ENCODE results near the gene TRABD2B. TPM values are rescaled to one million over a fixed set of nuclear protein-coding genes. Genes with fewer than 3 reads are reported as not detected.

TRABD2B gene
- total RNA-seq, 3 donors from 2014 or later: 1.4 to 3.7 (median 2.3) TPM

GRCh38 chr1:47993881-47994625, 3.1 kb downstream of the TRABD2B start:
- intact Hi-C loops (cut with DNase I; ENCODE audit: low total_unique reads): loop anchor here (5.0 kb wide), 1 partner anchor 418 kb away; no protein-coding TSS in a partner anchor
- Histone ChIP-seq H3K9me3 (no peaks in the 10 kb centered on the region), H3K27me3 (peaks cover 0 to 4% of the 10 kb centered on the region in 2 donors), H3K4me1 (no peaks in the 10 kb centered on the region), H3K4me3 (peak overlapping the region in 1 of 3 donors; percentile 90), H3K36me3 (no peaks in the 10 kb centered on the region), H3K27ac (no peak overlapping the region)
- TF ChIP-seq POLR2AphosphoS5 (IDR thresholded peaks at IDR 0.05) (no peak), POLR2A (IDR thresholded peaks at IDR 0.05) (no peak), CTCF (IDR thresholded peaks at IDR 0.05) (no peak)
- no peak for DNase-seq (ENCODE audit: low spot score in 2 of 2)

- H3K27ac ChIP-seq: peak overlapping the region; percentile 29 to 52
- no peak for DNase-seq (ENCODE audit: low spot score in 2 of 2)
- intact Hi-C loops (cut with DNase I; ENCODE audit: low total_unique reads): loop anchor here (5.0 kb wide), 1 partner anchor 419 kb away; no protein-coding TSS in a partner anchor
- peaks cover 0 to 2% of the 10 kb centered on the region in 2 donors for H3K27me3 ChIP-seq
- no peak for TF ChIP-seq CTCF (IDR thresholded peaks at IDR 0.05)
- peak overlapping the region in 1 of 3 donors; percentile 39 for H3K4me3 ChIP-seq
- H3K4me1 ChIP-seq: no peaks in the 10 kb centered on the region
- H3K36me3 ChIP-seq: no peaks in the 10 kb centered on the region
- H3K9me3 ChIP-seq: no peaks in the 10 kb centered on the region
Observed at GRCh38 chr1:47993416-47993740, 3.8 kb downstream of the TRABD2B start.

GRCh38 chr1:47992720-47993415, 4.3 kb downstream of the TRABD2B start:
- Histone ChIP-seq H3K9me3 (no peaks in the 10 kb centered on the region), H3K4me1 (no peaks in the 10 kb centered on the region), H3K36me3 (no peaks in the 10 kb centered on the region), H3K27me3 (no peaks in the 10 kb centered on the region), H3K27ac (peak overlapping the region; percentile 29 to 52), H3K4me3 (peak overlapping the region in 1 of 3 donors; percentile 47)
- intact Hi-C loops (cut with DNase I; ENCODE audit: low total_unique reads): loop anchor here (5.0 kb wide), 1 partner anchor 419 kb away; no protein-coding TSS in a partner anchor
- DNase-seq (ENCODE audit: low spot score in 2 of 2): peak in 1 of 2 donors; percentile 34
- TF ChIP-seq POLR2AphosphoS5 (IDR thresholded peaks at IDR 0.05): no peak
- no peak for TF ChIP-seq POLR2A (IDR thresholded peaks at IDR 0.05)
- no peak for TF ChIP-seq CTCF (IDR thresholded peaks at IDR 0.05)

- intact Hi-C loops (cut with DNase I; ENCODE audit: low total_unique reads): loop anchor here (5.0 kb wide), 1 partner anchor 421 kb away; no protein-coding TSS in a partner anchor
- Histone ChIP-seq H3K27ac (no peak overlapping the region), H3K4me3 (peak overlapping the region in 1 of 3 donors; percentile 47)
Observed at GRCh38 chr1:47991673-47992072, 5.5 kb downstream of the TRABD2B start.

More at GRCh38 chr1:47991673-47992072, 5.5 kb downstream of the TRABD2B start:
- Histone ChIP-seq H3K27me3 (no peaks in the 10 kb centered on the region), H3K36me3 (no peaks in the 10 kb centered on the region), H3K9me3 (no peaks in the 10 kb centered on the region), H3K4me1 (no peaks in the 10 kb centered on the region)
- DNase-seq (ENCODE audit: low spot score in 2 of 2): no peak
- TF ChIP-seq POLR2A (IDR thresholded peaks at IDR 0.05) (no peak), CTCF (IDR thresholded peaks at IDR 0.05) (no peak), POLR2AphosphoS5 (IDR thresholded peaks at IDR 0.05) (no peak)

All from breast epithelium (tissue), 4 donors.